Ascending aorta (tissue), 2 donors: ENCODE results near the gene HPX. TPM values are rescaled to one million over a fixed set of nuclear protein-coding genes. Genes with fewer than 3 reads are reported as not detected.

ENCODE experiments used
- DNase-seq, 2 donors: peaks; one replicate each; pipeline ENCODE4 v3.0.0-alpha.2; 2019; ENCODE audit warnings: low spot score in 2 of 2
- H3K27ac ChIP-seq, 2 donors: fragments of 200-600 bp; sonication (generic); one replicate each; pipeline ENCODE4 v1.5.1; 2016 to 2017; ENCODE audit warnings: mild to moderate bottlenecking in 1 of 2
- H3K27me3 ChIP-seq: fragments of 200-600 bp; sonication (generic); one replicate; pipeline ENCODE4 v1.5.1; 2017
- H3K36me3 ChIP-seq, 2 donors: fragments of 200-600 bp; sonication (generic); one replicate each; pipeline ENCODE4 v1.5.1; 2016
- H3K4me1 ChIP-seq, 2 donors: fragments of 200-600 bp; sonication (generic); one replicate each; pipeline ENCODE4 v1.5.1; 2016 to 2017; ENCODE audit warnings: mild to moderate bottlenecking in 1 of 2
- H3K4me3 ChIP-seq, 2 donors: fragments of 200-600 bp; sonication (generic); one replicate each; pipeline ENCODE4 v1.5.1; 2016 to 2017; ENCODE audit warnings: mild to moderate bottlenecking in 1 of 2
- H3K9me3 ChIP-seq, 2 donors: fragments of 200-600 bp; sonication (generic); one replicate each; pipeline ENCODE4 v1.5.1; 2016
- intact Hi-C: fragments of 100-400 bp; cut with DNase I; formaldehyde crosslinking; loops from one replicate; pipeline ENCODE4 v1.15.1; 2023
- total RNA-seq: library from RNA; depleted of rRNA; stranded (reverse); fragments of >200 nt; gene quantifications from one replicate; pipeline ENCODE4 v1.1.0, GENCODE V29; 2016
- TF ChIP-seq, protein P1 (sequence below), 3 experiments: fragments of 200-600 bp in 2 of 3; fragments of 450-650 bp in 1 of 3; sonication (generic) in 2 of 3; IDR thresholded peaks; one replicate each; pipeline ENCODE4 v1.5.1; 2016 to 2019; ENCODE audit warnings: antibody characterized with exemption in 3 of 3, mild to moderate bottlenecking in 1 of 3, moderate library complexity in 1 of 3

HPX gene, protein sequence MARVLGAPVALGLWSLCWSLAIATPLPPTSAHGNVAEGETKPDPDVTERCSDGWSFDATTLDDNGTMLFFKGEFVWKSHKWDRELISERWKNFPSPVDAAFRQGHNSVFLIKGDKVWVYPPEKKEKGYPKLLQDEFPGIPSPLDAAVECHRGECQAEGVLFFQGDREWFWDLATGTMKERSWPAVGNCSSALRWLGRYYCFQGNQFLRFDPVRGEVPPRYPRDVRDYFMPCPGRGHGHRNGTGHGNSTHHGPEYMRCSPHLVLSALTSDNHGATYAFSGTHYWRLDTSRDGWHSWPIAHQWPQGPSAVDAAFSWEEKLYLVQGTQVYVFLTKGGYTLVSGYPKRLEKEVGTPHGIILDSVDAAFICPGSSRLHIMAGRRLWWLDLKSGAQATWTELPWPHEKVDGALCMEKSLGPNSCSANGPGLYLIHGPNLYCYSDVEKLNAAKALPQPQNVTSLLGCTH
- total RNA-seq, result 16.8 TPM

DNA sequence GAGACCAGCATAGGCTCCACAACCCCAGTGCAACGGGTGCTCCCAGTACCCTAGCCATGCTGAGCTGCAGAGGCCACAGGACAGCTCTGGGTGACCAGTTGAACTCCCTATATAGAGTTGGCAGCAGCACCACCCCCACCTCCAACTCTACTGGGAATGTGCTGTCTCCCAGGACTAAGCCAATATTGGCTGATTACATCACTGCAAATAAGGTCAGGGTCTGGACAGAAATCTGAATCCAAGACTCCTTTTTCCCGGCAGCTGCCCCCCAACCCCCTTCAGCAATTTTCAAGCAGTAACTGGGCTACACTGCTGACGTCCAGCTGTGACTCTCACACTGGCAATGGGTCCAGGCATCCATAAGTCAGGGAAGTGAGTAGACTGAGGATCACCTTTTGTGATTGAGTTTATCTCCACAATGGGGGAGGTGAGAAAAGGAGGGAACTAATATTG is at the start of gene HPX:
TSS of gene HPX (minus strand) at position 82 of the 453 bp plus-strand sequence. CDS start at position 58, 24 bp downstream.
- H3K9me3 ChIP-seq, result no peaks in the 10 kb centered on the region
- peak within 1 kb of the TSS in 1 of 2 donors; percentile 64 for H3K27ac ChIP-seq
- intact Hi-C loops, result no loop called here

DNA sequence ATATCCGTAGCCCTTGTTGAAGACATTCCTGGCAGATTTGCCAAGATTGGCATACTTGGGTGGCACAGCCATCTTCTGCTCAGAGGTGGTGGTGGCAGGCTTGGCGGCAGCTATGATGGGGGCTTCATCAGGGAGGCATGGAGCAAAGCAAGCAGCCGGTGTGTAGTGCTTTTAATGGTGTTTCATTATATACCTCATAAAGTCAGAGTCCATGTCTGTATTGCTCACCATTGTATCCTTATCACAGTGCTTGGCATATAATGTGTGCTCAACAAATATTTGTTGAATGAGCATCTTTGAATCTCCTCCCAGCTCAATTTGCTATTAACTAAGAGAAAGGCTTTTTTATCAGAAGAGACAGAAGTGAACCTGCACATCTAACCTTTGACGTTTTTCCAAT is 48.5 kb upstream of the HPX start:
- Histone ChIP-seq H3K4me3 (no peak overlapping the region), H3K36me3 (peaks cover 24 to 58% of the 10 kb centered on the region in 2 donors), H3K27ac (no peak overlapping the region), H3K4me1 (no peaks in the 10 kb centered on the region), H3K27me3 (no peaks in the 10 kb centered on the region), H3K9me3 (no peaks in the 10 kb centered on the region)
- intact Hi-C loops, result no loop called here
- TF ChIP-seq, protein P1, sequence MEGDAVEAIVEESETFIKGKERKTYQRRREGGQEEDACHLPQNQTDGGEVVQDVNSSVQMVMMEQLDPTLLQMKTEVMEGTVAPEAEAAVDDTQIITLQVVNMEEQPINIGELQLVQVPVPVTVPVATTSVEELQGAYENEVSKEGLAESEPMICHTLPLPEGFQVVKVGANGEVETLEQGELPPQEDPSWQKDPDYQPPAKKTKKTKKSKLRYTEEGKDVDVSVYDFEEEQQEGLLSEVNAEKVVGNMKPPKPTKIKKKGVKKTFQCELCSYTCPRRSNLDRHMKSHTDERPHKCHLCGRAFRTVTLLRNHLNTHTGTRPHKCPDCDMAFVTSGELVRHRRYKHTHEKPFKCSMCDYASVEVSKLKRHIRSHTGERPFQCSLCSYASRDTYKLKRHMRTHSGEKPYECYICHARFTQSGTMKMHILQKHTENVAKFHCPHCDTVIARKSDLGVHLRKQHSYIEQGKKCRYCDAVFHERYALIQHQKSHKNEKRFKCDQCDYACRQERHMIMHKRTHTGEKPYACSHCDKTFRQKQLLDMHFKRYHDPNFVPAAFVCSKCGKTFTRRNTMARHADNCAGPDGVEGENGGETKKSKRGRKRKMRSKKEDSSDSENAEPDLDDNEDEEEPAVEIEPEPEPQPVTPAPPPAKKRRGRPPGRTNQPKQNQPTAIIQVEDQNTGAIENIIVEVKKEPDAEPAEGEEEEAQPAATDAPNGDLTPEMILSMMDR (IDR thresholded peaks at IDR 0.05), result no peak
- no peak for DNase-seq

More for the DNA sequence above, at the start of gene HPX:
- Histone ChIP-seq H3K27me3 (no peaks in the 10 kb centered on the region), H3K4me1 (peaks cover 0 to 3% of the 10 kb centered on the region in 2 donors), H3K36me3 (no peaks in the 10 kb centered on the region), H3K4me3 (no peak within 1 kb of the TSS)
- no peak for DNase-seq
- TF ChIP-seq, protein P1 (IDR thresholded peaks at IDR 0.05), result no peak

DNA sequence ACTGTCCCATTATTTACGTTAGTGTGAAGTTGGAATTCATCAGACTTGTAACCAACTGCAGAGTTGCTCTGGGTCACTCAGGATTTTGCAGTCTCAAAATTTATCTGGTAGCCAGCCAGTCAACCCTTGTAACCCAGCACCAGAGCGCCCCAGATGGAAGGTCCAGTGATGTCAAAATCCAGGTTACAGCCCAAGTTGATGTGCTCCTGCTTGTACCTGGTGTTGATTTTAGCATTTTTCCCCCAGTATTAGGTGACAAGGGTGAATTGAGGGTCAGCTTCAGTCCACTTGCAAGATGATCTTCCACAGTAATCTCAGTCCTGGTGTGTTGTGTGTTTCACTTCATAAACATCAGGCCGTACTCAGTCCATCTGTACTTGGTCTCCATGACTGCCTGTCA is 48.0 kb upstream of the HPX start:
- Histone ChIP-seq H3K4me3 (no peak overlapping the region), H3K27me3 (no peaks in the 10 kb centered on the region), H3K36me3 (peaks cover 24 to 58% of the 10 kb centered on the region in 2 donors), H3K4me1 (no peaks in the 10 kb centered on the region), H3K9me3 (no peaks in the 10 kb centered on the region), H3K27ac (no peak overlapping the region)
- intact Hi-C loops, result no loop called here
- TF ChIP-seq, protein P1 (IDR thresholded peaks at IDR 0.05), result no peak
- DNase-seq, result no peak

DNA sequence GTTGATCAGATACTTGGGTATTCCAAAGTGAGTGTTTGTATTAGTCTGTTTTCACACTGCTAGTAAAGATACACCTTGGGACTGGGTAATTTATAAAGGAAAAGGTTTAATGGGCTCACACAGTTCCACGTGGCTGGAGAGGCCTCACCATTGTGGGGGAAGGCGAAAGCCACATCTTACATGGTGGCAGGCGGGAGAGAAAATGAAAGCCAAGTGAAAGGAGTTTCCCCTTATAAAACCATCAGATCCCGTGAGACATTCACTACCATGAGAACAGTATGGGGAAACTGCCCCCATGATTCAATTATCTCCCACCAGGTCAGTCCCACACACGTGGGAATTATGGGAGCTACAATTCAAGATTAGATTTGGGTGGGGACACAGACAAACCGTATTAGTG is 47.6 kb upstream of the HPX start:
- Histone ChIP-seq H3K4me1 (no peaks in the 10 kb centered on the region), H3K27ac (no peak overlapping the region), H3K4me3 (no peak overlapping the region), H3K36me3 (peaks cover 24 to 58% of the 10 kb centered on the region in 2 donors), H3K9me3 (no peaks in the 10 kb centered on the region), H3K27me3 (no peaks in the 10 kb centered on the region)
- TF ChIP-seq, protein P1 (IDR thresholded peaks at IDR 0.05), result no peak
- intact Hi-C loops, result no loop called here
- DNase-seq, result no peak

DNA sequence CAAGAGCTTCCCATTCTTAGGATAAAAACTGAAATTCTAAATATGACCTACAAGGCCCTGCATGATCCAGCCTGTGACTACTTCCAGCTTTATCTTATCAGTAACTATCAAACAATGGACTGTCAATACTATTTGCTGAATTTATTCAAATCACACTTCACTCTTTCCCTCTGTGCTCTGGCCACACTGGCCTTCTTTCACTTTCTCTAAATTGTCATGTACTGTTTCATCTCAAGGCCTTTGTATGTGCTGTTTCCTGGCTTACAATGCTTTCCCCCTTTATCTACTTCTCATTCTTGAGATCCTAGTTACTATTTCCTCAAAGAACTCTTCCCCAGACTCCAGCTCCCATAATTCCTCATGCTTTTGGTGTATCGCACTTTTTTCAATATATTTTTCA is 46.2 kb upstream of the HPX start:
- intact Hi-C loops, result no loop called here
- TF ChIP-seq, protein P1 (IDR thresholded peaks at IDR 0.05), result no peak
- Histone ChIP-seq H3K27me3 (no peaks in the 10 kb centered on the region), H3K4me3 (no peak overlapping the region), H3K4me1 (peaks cover 7 to 12% of the 10 kb centered on the region in 2 donors), H3K27ac (no peak overlapping the region), H3K9me3 (no peaks in the 10 kb centered on the region), H3K36me3 (peaks cover 28 to 61% of the 10 kb centered on the region in 2 donors)
- DNase-seq, result no peak
